ENCODE measurements around the gene NOTCH4.
A peak's percentile ranks its signal among the peaks of the same experiment; 100 is the strongest.

NOTCH4 gene

DNA sequence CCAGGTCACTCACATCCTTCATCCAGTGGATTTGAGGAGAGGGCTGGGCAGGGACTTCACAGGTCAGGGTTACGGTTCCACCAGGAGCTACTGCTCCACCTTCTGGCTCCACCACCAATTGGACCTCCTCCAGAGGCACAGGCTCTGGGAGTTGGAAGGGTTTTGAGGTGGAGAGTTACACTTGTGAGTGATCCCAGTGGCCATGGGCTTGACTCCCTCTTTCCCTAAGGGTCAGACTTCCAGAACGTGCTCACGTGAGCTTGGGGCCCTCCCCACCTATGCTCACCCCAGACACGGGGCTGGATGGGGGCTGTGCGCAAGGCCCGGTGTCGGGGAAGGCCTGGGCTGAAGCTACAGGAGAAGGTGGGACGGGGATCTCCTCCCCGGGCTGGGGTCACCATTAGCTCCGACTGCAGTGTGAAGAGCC, 41.3 kb downstream of the NOTCH4 start:
- DNase-seq (ENCODE audit: low read depth in 2 of 2, low spot score in 1 of 2) = no peak

DNA sequence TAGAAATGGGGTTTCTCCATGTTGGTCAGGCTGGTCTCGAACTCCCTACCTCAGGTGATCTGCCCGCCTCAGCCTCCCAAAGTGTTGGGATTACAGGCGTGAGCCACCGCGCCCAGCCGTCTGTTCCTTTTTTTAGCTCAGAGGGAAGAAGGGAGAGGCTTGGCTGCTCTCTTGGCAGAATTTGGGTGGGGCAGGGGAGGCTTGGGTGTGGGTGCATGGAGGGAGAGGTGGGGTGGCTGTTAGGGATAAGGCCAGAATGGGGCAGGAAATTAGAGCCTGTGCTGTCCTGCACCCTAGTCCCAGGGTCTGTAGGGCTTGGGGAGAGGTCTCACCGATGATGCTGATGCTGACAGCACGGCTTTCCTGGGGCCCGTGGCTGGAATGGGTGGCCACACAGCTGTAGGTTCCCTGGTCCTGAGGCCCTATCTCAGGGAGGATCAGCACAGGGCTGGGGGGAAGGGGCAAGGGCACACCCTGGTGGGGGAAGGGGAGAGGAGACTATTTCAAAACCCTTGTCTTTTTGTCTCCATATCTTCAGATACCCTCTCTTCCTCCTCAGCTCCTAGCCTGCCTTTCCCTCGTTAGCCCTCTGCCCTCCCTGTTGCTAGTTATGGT, 41.8 kb downstream of the NOTCH4 start:
- DNase-seq (ENCODE audit: low read depth in 2 of 2, low spot score in 1 of 2) = no peak

DNA sequence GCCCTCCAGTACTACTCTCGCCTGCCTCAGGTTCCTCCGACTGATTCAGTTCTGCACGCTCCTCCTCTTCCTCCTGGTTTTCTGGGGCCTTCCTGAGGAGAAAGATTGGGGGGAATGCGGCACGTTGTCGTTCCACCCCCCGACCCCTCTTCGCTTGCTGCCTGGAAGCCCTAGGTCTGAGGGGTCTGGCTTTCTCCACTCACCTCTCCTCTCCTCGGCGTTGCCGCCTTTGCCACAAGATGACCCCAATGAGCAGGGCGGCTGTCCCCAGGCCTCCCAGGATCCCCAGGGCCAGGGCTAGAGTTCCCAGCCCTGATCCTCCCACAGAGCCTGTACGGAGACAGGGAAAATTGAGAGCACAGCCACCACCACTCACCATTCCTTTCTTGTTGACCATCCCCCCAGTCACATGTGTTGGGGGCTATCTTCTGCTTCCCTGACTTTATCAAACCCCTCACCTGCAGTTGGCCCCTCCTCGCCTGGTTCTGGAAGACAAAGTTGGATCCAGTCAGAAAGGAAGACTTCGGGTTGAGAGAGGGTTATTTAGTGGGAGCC, 42.6 kb downstream of the NOTCH4 start:
- no peak for DNase-seq (ENCODE audit: low read depth in 2 of 2, low spot score in 1 of 2)

DNA sequence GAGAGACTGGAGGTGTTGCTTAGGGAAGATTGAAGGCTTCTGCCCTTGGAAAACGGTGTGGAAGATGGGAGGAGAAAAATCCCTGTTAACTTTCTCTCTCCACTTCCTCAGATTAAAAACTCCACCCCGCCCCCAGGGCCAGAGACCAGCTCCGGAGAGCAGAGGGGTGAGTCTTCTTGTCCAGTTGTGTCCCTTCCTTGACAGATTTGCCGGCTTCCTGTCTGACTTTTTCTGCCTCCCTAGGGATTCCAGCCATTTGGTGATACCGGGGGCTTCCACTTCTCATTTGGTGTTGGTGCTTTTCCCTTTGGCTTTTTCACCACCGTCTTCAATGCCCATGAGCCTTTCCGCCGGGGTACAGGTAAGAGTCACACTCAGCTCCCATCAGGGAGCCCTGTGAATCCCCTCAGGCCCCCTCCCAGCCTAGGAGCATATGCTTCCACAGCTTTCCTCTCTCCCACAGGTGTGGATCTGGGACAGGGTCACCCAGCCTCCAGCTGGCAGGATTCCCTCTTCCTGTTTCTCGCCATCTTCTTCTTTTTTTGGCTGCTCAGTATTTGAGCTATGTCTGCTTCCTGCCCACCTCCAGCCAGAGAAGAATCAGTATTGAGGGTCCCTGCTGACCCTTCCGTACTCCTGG, 44.0 kb downstream of the NOTCH4 start:
- DNase-seq (ENCODE audit: low read depth in 2 of 2, low spot score in 1 of 2) = no peak

DNA sequence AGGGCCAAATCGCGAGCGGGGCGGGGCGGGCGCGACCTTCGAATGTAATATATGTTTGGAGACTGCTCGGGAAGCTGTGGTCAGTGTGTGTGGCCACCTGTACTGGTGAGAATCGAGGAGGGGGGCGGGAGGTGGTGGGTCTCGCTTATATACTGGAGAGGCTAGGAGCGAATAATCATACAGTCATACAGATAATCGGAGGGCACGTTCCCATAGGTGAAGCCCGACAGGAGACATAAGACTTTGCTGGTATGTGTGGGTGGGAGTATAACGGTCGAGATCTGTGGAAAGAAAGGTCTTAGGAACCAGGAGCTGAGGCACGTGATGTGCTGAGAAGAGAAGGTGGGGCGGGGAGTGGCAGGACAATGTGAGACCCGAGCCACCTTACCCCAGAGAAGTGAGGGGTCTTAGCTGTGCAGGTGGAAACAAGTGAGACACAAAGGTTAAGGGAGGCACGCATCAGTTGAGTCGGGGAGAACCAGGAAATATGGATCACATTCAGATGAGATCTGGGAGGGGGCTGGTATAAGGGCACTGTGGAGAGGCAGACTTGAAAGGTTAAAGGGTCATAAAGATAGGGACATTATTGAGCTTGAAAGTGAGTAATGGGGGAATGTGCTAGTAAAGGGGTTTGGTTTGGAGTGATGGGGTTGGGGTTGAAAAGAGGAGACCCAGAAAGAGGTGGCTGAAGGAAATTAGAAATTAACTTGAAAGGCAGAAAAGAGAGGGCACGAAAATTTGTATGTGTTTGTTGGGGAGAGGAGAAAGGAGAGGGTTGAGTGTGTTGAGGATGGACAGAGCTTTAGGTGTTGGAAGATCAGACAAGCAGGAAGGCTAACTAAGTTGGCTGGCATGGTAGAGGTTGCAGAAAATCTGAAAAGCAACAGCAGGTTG, 45.1 kb downstream of the NOTCH4 start:
- no peak for DNase-seq (ENCODE audit: low read depth in 2 of 2, low spot score in 1 of 2)

DNA sequence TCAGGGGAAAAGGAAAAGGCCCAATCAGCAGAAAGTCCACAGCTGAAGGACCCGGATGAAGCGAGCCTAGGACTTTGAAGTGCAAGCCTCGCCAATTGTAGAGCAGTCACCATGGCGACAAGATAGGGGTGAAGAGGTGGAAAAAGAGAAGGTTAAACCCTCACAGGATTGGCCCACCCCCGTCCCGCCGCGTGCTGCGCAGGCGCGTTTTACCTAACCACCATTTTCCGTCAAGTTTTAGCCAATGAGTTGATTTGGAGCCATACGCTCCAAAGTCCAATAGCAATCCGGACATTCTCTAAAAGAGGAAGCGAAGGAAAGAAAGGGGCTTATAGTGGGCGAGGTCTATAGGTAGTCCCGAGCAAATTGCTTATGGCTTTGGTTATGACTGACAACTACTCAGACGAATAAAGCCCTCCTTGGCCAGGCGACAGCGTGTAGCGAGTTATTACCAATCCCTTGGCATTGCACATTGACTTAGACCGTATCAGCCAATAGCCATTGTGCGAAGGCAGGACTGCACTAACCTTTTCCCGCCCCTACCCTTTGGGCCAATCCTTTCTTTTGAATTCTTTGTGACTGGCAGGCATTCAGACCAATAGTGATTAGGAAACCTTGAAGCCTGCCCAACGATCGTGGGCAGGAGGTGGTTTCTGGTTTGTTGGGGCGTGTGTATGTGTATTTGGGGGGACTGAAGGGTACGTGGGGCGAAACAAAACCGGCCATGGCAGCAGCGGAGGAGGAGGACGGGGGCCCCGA, 45.9 kb downstream of the NOTCH4 start, which contains the start of gene RNF5:
TSS of gene RNF5 (plus strand) at position 618 of the 759 bp plus-strand sequence. CDS start at position 725, 107 bp downstream.
- peak; percentile 79 to 87 for DNase-seq (ENCODE audit: low read depth in 2 of 2, low spot score in 1 of 2)

DNA sequence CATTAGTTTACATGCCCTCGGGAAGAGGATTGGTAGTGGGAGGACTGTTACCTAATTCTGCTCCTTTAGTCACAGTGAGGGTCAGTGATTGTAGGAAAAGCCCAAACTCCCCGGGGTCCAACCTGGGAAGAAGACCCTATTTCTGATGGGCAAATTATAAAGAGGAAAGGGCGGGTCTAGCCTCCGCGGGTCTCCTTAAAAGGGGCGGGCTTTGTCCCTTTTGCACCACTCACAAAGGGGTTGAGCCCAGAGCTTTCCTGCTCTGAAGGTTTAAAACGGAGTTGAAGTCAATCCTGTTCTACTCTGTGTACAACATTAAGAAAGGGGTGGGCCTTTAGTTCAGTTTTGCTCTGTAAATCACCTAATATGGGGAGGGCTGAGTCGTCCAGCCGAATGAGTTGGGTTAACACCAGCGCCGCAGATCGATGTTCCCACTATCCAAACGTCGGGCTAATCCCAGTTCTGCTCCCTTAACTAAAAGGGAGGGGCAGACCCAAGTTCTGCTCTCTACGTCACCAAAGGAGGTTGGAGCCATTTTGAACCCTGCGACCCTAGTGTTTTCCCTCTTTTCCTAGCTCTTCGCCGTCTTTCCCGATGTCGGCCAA, 46.6 kb downstream of the NOTCH4 start:
- DNase-seq (ENCODE audit: low read depth in 2 of 2, low spot score in 1 of 2) = no peak

DNA sequence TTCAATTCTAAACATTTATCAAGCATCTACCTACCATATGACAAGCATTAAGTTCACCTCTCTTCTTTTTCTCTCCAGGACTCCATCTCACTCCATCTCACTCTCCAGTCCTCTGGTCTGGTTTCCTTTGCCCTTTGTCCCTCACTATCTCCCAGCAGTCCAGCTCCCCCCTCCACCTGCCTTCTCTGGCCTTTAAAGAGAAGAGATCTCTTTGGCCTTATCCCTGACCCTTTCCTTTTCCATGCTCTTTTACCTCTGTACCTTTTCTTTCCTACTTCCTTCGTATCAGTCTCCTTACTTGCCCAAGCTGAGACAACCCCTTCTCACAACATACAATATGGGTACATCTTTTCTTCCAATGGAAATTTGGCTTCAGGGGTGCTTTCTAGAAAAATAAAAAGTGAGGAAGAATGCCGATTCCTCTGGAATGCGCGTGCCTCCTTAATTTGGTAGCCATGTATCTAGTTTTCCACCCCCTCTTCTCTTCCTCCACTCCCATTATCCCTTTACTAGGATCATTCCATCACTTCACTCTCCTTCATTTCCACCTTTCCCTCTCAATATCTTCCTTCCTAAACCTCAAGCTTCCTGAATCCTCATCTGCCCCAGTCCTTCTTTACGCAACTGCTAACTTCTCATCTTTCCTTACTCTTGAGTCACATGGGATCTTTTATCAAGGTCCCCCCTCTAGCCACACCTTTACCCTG, 47.2 kb downstream of the NOTCH4 start:
- no peak for DNase-seq (ENCODE audit: low read depth in 2 of 2, low spot score in 1 of 2)

DNA sequence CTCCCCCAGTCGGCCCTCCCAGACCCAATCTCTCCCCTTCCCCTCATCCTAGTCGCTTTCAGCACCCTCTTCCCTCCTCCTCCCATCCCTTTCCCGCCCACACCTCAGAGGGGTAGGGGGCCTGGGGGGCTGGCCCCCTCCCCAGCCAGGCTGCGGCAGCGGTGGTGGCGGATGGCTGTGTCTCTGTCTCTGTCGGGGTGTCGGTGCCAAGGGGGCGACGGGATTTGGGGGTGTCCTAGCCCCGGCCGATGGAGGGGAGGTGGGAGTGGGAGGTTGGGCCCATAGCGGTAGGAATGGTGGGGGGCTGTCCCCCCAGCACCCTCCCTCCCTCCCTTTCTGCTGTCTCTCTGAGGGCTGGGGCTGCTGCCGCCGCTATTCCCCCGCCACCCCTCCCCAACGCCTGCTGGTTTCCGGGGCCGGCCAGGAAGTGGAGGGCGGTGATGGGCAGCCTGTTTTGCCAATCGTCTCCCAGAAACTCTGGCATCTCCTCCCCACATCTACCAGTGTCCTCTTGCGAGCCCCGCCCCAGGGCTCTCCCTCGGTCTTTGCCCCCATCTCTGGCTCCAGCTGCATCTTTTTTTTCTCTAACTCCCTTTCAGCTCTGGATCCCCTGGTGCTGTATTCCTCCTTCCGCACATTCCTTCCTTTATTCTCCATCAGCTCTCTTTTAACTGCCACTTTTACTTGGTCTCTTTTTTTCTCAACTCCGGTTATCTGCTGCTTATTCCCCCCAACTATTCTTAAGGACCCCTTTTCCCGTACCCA, 48.0 kb downstream of the NOTCH4 start, which contains the start of gene AGPAT1:
TSS of gene AGPAT1 (minus strand) at position 374 of the 765 bp plus-strand sequence. CDS start 4,588 bp downstream, outside the sequence.
- DNase-seq (ENCODE audit: low read depth in 2 of 2, low spot score in 1 of 2) = peak; percentile 86 to 92

DNA sequence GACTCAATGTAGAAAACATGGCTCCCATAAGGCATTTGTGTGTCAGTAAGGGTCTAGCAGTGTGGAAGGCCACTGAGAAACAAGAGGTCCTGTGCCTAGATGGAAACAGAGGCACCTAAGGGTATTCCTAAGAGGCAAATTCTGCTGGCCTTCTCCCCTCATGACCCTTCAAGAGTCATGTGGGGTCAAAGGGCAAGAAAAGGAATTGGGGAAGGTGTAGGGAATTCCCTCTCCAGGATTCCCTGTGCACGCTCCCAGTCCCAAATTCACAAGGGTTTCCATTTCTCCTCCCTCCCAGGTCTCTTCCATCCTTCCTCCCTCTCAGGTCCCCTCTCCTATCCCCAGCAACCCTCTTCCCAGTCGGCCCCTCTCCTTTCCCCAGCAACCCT, 48.6 kb downstream of the NOTCH4 start:
- DNase-seq (ENCODE audit: low read depth in 2 of 2, low spot score in 1 of 2) = no peak

DNA sequence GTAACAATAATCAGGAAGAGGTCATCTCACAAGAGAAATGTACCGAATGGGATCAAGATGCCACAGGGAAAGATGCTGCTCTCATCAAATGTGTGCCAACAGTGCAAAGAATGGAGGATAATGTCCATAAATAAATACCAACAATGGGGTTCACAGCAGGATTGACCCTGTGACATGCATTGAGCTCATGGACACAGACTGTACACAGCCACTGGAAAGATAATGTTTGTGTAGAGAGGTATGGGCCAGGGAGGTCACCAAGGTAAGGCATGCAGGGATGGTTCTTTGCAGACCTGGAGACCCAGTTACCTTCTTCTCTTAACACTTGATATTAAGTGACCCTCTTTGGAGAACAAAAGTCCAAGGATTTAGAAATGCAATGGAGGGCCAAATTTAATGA, 49.5 kb downstream of the NOTCH4 start:
- no peak for DNase-seq (ENCODE audit: low read depth in 2 of 2, low spot score in 1 of 2)

DNA sequence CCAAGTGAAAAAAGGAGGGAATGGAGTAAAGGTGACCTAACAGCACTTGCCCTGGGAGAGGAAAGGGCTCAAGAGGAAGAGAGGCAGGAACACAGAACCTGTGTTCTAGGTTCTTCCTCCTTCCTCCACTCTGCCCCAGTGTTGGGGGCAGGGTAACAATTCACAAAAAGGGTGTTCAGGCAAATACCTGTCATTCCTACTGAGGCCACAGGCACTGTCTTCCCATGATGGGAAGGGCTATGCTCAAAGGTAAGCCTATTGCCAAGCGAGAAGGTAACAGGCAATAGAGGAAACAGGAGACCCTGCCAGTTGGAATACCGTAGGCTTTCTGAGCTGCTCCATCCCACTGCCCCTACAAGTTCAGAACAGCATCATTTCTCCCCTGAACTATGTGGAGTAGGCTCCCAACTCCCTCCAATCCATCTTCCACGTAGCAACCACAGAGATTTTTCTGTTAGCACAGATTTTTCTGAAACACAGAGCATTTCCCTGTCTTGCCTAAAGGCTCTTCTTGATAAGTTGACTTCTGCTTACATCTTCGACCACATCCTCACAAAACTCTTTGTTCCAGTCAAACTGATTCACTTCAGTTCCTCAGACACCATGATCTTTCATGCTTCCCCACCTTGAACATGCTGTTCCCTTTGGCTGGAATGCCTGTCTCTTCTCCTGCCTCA, 50.7 kb downstream of the NOTCH4 start:
- no peak for DNase-seq (ENCODE audit: low read depth in 2 of 2, low spot score in 1 of 2)

DNA sequence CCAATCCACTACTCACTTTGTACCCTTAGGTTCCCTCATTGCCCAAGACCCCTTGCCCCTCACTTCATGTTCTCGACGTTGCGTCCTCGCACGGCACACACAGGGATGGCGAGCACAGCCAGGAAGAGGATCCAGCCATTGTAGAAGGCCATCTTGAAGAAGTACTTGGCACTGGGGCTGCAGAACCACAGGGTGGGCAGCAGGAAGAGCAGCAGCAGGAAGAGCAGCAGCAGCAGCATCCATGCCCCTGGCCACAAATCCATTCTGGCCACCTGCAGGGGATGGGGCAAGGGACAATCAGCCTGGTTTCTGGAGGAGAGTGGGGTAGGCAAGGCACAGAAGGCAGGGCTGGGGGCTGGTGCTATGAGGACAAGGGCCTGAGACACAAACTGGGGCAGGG, 52.6 kb downstream of the NOTCH4 start:
- DNase-seq (ENCODE audit: low read depth in 2 of 2, low spot score in 1 of 2) = no peak

DNA sequence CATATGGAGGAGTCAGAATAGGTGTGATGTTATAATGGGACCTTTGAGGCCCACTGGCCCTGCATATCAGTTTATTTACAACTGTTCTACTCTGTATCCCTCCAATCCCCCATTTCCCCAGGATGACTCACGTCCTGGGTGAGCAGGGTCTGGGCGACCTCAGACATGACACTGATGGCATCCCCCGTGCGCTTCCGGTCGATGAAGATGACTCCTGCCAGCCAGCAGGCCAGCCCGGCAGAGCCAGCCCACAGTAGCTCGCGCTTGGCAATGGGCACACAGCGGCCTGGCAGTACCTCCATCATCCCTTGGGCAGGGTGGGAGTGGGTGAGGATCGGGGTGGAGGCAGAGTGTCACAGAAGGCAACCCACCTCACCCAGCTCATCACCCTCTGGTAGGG, 53.6 kb downstream of the NOTCH4 start:
- no peak for DNase-seq (ENCODE audit: low read depth in 2 of 2, low spot score in 1 of 2)

DNA sequence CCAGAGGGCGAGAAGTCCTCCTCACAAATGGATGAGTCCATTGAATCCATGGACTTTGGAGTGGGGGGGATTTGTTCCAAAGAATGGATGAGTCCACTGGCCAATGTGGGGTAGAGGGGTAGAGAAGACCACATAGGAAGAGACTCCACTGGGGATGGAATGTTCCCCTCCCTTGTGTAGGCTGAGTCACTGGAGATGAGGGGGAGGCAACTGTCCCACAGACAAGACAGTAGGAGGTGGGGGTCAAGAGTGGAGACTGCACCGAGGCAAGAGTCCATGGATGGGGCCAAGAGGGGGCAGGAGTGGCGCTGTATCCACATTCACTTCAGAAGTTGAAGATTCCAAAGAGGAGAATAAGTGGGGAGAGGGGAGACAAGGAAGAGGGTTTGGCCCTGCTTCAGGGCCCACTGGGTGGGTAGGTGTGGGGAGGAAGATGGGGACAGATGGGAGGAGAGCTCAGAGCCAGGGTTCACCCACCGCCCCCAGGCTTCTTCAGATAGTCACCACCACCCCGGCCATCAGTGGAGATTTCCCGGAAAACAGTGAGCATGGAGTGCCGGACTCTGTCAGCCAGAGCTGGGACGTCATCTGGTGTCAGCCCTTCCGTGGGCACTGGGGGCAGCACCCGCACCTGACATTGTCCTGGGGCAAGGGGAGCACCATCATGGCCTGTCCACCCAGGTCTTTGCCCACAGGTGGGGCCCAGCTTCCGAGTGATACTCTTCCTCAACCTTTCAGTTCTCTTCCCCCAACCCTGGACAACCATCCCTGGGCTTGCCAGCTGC, 54.9 kb downstream of the NOTCH4 start:
- no peak for DNase-seq (ENCODE audit: low read depth in 2 of 2, low spot score in 1 of 2)

DNA sequence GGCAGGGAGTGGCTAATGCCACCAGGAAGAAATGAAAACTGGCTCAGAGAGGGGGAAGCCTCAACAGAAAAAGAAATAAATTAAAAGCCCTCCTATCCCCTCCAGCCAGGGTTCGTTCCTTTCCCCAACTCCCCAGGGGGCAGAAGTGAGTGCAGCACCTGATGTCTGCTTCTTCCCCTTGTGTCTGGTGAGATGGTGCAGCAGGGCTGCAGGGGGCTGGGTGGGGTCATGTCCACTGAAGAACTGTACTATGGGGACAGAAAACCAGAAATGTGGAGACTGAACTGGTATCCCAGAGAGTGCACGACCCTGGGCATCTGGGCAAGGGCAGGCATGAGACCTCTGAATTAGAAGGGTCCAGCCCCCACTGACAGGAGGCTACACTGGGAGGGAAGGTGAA, 55.5 kb downstream of the NOTCH4 start:
- DNase-seq (ENCODE audit: low read depth in 2 of 2, low spot score in 1 of 2) = no peak

DNA sequence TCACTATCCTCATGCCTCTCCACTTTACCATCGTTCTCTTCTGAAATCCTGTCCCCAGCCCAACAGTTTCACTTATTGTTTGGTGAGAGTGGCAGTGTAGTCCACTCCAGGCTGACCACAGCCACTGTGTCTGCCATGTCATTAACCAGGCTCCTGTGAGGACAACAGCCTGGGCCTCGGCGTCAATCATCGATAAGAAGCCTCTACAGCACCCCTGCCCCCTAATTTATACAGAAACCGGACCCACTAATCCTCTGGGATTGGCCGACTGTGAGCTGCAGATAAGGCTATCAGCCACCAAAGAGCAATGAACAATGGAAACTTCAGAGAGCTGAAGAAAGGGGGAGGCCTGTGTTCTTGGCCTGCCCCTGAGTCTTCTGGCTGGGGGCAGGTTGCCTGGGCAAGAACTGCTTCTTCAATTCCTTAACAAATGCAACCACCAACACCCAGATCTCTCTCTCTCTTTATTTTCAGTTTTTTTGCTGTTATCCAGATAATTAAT, 56.1 kb downstream of the NOTCH4 start:
- DNase-seq (ENCODE audit: low read depth in 2 of 2, low spot score in 1 of 2) = no peak

Measured in stimulated activated CD8-positive, alpha-beta memory T cell treated with anti-CD3 and anti-CD28 coated beads, Interleukin-4, amount 100 ng/mL, for 1 hour (primary cell).